ENCODE results near the gene CHD3.
A peak's percentile ranks its signal among the peaks of the same experiment; 100 is the strongest.

CHD3 gene

GRCh38 chr17:7889166-7889955 lies 772 bp downstream of the CHD3 start:
- TF ChIP-seq EZH2phosphoT487 (IDR thresholded peaks at IDR 0.05; ENCODE audit: borderline replicate concordance): no peak
- TF ChIP-seq CTCF (conservative IDR thresholded peaks at IDR 0.05; ENCODE audit: low read length): no peak; the same call in 1 of the 2 replicates
- H3K4me2 ChIP-seq (ENCODE audit: low read depth, low read length, poor library complexity, severe bottlenecking): peak overlapping the region; percentile 96
- H3K36me3 ChIP-seq (ENCODE audit: insufficient read depth, low read length): peaks cover 45% of the 10 kb centered on the region
- no peaks in the 10 kb centered on the region for H3K27me3 ChIP-seq (ENCODE audit: insufficient read depth, low read length, poor library complexity, severe bottlenecking)
- H3K4me3 ChIP-seq (ENCODE audit: low read length, poor library complexity, severe bottlenecking): peak overlapping the region; percentile 89
- no peak overlapping the region for H2AFZ ChIP-seq (ENCODE audit: low read length)
- peaks cover 20% of the 10 kb centered on the region for H3K4me1 ChIP-seq (ENCODE audit: insufficient read depth, low read length, poor library complexity, severe bottlenecking)
- H3K9me2 ChIP-seq (replicated peaks; ENCODE audit: low read depth, low read length): no peaks in the 10 kb centered on the region
- peaks cover 12% of the 10 kb centered on the region for H3F3A ChIP-seq (ENCODE audit: low read depth)
- peaks cover 33% of the 10 kb centered on the region for H4K20me1 ChIP-seq (ENCODE audit: insufficient read depth, low read length, poor library complexity, severe bottlenecking)
- no peaks in the 10 kb centered on the region for H3K9me3 ChIP-seq (ENCODE audit: insufficient read depth, low read depth, low read length)
- peaks cover 70% of the 10 kb centered on the region for H3K79me2 ChIP-seq (ENCODE audit: insufficient read depth, low read length)
- peak overlapping the region; percentile 89 for H3K9ac ChIP-seq (ENCODE audit: low read depth, low read length, poor library complexity, severe bottlenecking)

GRCh38 chr17:7893187-7893880 lies 4.7 kb downstream of the CHD3 start:
- Histone ChIP-seq H3K36me3 (ENCODE audit: insufficient read depth, low read length) (peaks cover 78% of the 10 kb centered on the region), H3K79me2 (ENCODE audit: insufficient read depth, low read length) (peaks cover 44% of the 10 kb centered on the region), H3F3A (ENCODE audit: low read depth) (no peaks in the 10 kb centered on the region), H3K4me2 (ENCODE audit: low read depth, low read length, poor library complexity, severe bottlenecking) (no peak overlapping the region), H3K4me3 (ENCODE audit: low read length, poor library complexity, severe bottlenecking) (no peak overlapping the region), H4K20me1 (ENCODE audit: insufficient read depth, low read length, poor library complexity, severe bottlenecking) (peaks cover 33% of the 10 kb centered on the region), H3K4me1 (ENCODE audit: insufficient read depth, low read length, poor library complexity, severe bottlenecking) (peaks cover 15% of the 10 kb centered on the region), H3K27me3 (ENCODE audit: insufficient read depth, low read length, poor library complexity, severe bottlenecking) (no peaks in the 10 kb centered on the region), H2AFZ (ENCODE audit: low read length) (no peak overlapping the region), H3K9ac (ENCODE audit: low read depth, low read length, poor library complexity, severe bottlenecking) (no peak overlapping the region), H3K9me2 (replicated peaks; ENCODE audit: low read depth, low read length) (no peaks in the 10 kb centered on the region), H3K9me3 (ENCODE audit: insufficient read depth, low read depth, low read length) (no peaks in the 10 kb centered on the region)
- TF ChIP-seq CTCF (conservative IDR thresholded peaks at IDR 0.05; ENCODE audit: low read length): no peak
- no peak for TF ChIP-seq EZH2phosphoT487 (IDR thresholded peaks at IDR 0.05; ENCODE audit: borderline replicate concordance)

GRCh38 chr17:7894226-7894625 lies 5.6 kb downstream of the CHD3 start:
- H4K20me1 ChIP-seq (ENCODE audit: insufficient read depth, low read length, poor library complexity, severe bottlenecking): peaks cover 24% of the 10 kb centered on the region
- peaks cover 6% of the 10 kb centered on the region for H3K4me1 ChIP-seq (ENCODE audit: insufficient read depth, low read length, poor library complexity, severe bottlenecking)
- H3K27me3 ChIP-seq (ENCODE audit: insufficient read depth, low read length, poor library complexity, severe bottlenecking): no peaks in the 10 kb centered on the region
- H3K79me2 ChIP-seq (ENCODE audit: insufficient read depth, low read length): peaks cover 35% of the 10 kb centered on the region
- H3K9ac ChIP-seq (ENCODE audit: low read depth, low read length, poor library complexity, severe bottlenecking): no peak overlapping the region
- H2AFZ ChIP-seq (ENCODE audit: low read length): no peak overlapping the region
- no peaks in the 10 kb centered on the region for H3K9me2 ChIP-seq (replicated peaks; ENCODE audit: low read depth, low read length)
- H3K9me3 ChIP-seq (ENCODE audit: insufficient read depth, low read depth, low read length): no peaks in the 10 kb centered on the region
- no peak overlapping the region for H3K4me3 ChIP-seq (ENCODE audit: low read length, poor library complexity, severe bottlenecking)
- H3F3A ChIP-seq (ENCODE audit: low read depth): no peaks in the 10 kb centered on the region
- H3K4me2 ChIP-seq (ENCODE audit: low read depth, low read length, poor library complexity, severe bottlenecking): no peak overlapping the region
- H3K36me3 ChIP-seq (ENCODE audit: insufficient read depth, low read length): peaks cover 87% of the 10 kb centered on the region
- TF ChIP-seq EZH2phosphoT487 (IDR thresholded peaks at IDR 0.05; ENCODE audit: borderline replicate concordance) (no peak), CTCF (conservative IDR thresholded peaks at IDR 0.05; ENCODE audit: low read length) (no peak)

Data from Loucy (cell line).